ENCODE data around the gene PDE4DIP.
"Not testable (repeated sequence)": the region's sequence is repeated elsewhere in the genome, so short reads cannot be mapped to it uniquely, and the experiment has no call there.

PDE4DIP gene

GRCh38 chr1:148969126-148969525, 124.9 kb downstream of the PDE4DIP start:
- in situ Hi-C loops (cut with HindIII; ENCODE audit: low sequenced_read_pairs), result not testable (repeated sequence)

- in situ Hi-C loops (cut with HindIII; ENCODE audit: low sequenced_read_pairs), result not testable (repeated sequence)
These were observed 131.2 kb downstream of the PDE4DIP start for GRCh38 chr1:148975453-148975852.

GRCh38 chr1:148975866-148976537, 131.8 kb downstream of the PDE4DIP start:
- in situ Hi-C loops (cut with HindIII; ENCODE audit: low sequenced_read_pairs), result not testable (repeated sequence)

GRCh38 chr1:148977785-148978184, 133.6 kb downstream of the PDE4DIP start:
- in situ Hi-C loops (cut with HindIII; ENCODE audit: low sequenced_read_pairs), result not testable (repeated sequence)

GRCh38 chr1:148989378-148989777, 145.2 kb downstream of the PDE4DIP start:
- in situ Hi-C loops (cut with HindIII; ENCODE audit: low sequenced_read_pairs), result not testable (repeated sequence)

GRCh38 chr1:148990233-148990788, 146.1 kb downstream of the PDE4DIP start:
- in situ Hi-C loops (cut with HindIII; ENCODE audit: low sequenced_read_pairs), result not testable (repeated sequence)

- in situ Hi-C loops (cut with HindIII; ENCODE audit: low sequenced_read_pairs), result not testable (repeated sequence)
These were observed 147.6 kb downstream of the PDE4DIP start for GRCh38 chr1:148991818-148992217.

GRCh38 chr1:148992364-148992763, 148.1 kb downstream of the PDE4DIP start:
- in situ Hi-C loops (cut with HindIII; ENCODE audit: low sequenced_read_pairs), result not testable (repeated sequence)

- in situ Hi-C loops (cut with HindIII; ENCODE audit: low sequenced_read_pairs), result not testable (repeated sequence)
These were observed 152.4 kb downstream of the PDE4DIP start for GRCh38 chr1:148996449-148997224.

- in situ Hi-C loops (cut with HindIII; ENCODE audit: low sequenced_read_pairs), result not testable (repeated sequence)
These were observed 153.2 kb downstream of the PDE4DIP start for GRCh38 chr1:148997405-148997804.

GRCh38 chr1:149002664-149003063, 158.4 kb downstream of the PDE4DIP start:
- in situ Hi-C loops (cut with HindIII; ENCODE audit: low sequenced_read_pairs), result not testable (repeated sequence)

- in situ Hi-C loops (cut with HindIII; ENCODE audit: low sequenced_read_pairs), result not testable (repeated sequence)
These were observed 164.1 kb downstream of the PDE4DIP start for GRCh38 chr1:149008326-149008725.

GRCh38 chr1:149008769-149009168, 164.5 kb downstream of the PDE4DIP start:
- in situ Hi-C loops (cut with HindIII; ENCODE audit: low sequenced_read_pairs), result not testable (repeated sequence)

GRCh38 chr1:149009761-149010160, 165.5 kb downstream of the PDE4DIP start:
- in situ Hi-C loops (cut with HindIII; ENCODE audit: low sequenced_read_pairs), result not testable (repeated sequence)

- in situ Hi-C loops (cut with HindIII; ENCODE audit: low sequenced_read_pairs), result not testable (repeated sequence)
These were observed 168.4 kb downstream of the PDE4DIP start for GRCh38 chr1:149012599-149012998.

- in situ Hi-C loops (cut with HindIII; ENCODE audit: low sequenced_read_pairs), result not testable (repeated sequence)
These were observed 169.3 kb downstream of the PDE4DIP start for GRCh38 chr1:149013513-149013912.

GRCh38 chr1:149015522-149015921, 171.3 kb downstream of the PDE4DIP start:
- in situ Hi-C loops (cut with HindIII; ENCODE audit: low sequenced_read_pairs), result not testable (repeated sequence)

GRCh38 chr1:149016626-149017025, 172.4 kb downstream of the PDE4DIP start:
- in situ Hi-C loops (cut with HindIII; ENCODE audit: low sequenced_read_pairs), result not testable (repeated sequence)

GRCh38 chr1:149018577-149018976, 174.3 kb downstream of the PDE4DIP start:
- in situ Hi-C loops (cut with HindIII; ENCODE audit: low sequenced_read_pairs), result not testable (repeated sequence)

- in situ Hi-C loops (cut with HindIII; ENCODE audit: low sequenced_read_pairs), result not testable (repeated sequence)
These were observed 180.1 kb downstream of the PDE4DIP start for GRCh38 chr1:149024327-149024726.

- in situ Hi-C loops (cut with HindIII; ENCODE audit: low sequenced_read_pairs), result not testable (repeated sequence)
These were observed 189.7 kb downstream of the PDE4DIP start for GRCh38 chr1:149033916-149034315.

- in situ Hi-C loops (cut with HindIII; ENCODE audit: low sequenced_read_pairs), result not testable (repeated sequence)
These were observed 198.8 kb downstream of the PDE4DIP start for GRCh38 chr1:149043056-149043455.

Measured in endothelial cell of hepatic sinusoid (primary cell).